Ectodermal cell (in vitro differentiated cells): ENCODE measurements around the gene ARRDC4.
"Not testable (repeated sequence)": the region's sequence is repeated elsewhere in the genome, so short reads cannot be mapped to it uniquely, and the experiment has no call there.

Experiments used
- H3K27ac ChIP-seq: 2 replicates; pipeline ENCODE4 v1.7.0; 2013; ENCODE audit warnings: mild to moderate bottlenecking, low read depth, low read length; ENCODE audit not compliant: insufficient read depth, poor library complexity, severe bottlenecking
- H3K27me3 ChIP-seq: 2 replicates; pipeline ENCODE4 v1.7.0; 2013; ENCODE audit warnings: mild to moderate bottlenecking, low read length; ENCODE audit not compliant: insufficient read depth, control insufficient read depth, poor library complexity, severe bottlenecking
- H3K36me3 ChIP-seq: one replicate; pipeline ENCODE4 v1.7.0; 2013; ENCODE audit warnings: low read length; ENCODE audit not compliant: control insufficient read depth, insufficient read depth
- H3K4me1 ChIP-seq: one replicate; pipeline ENCODE4 v1.7.0; 2013; ENCODE audit warnings: low read length; ENCODE audit not compliant: control insufficient read depth, insufficient read depth
- H3K4me3 ChIP-seq: 2 replicates; pipeline ENCODE4 v1.7.0; 2013; ENCODE audit warnings: low read depth, low read length, control low read depth; ENCODE audit not compliant: insufficient read depth
- H3K9me3 ChIP-seq: 2 replicates; pipeline ENCODE4 v1.7.0; 2013; ENCODE audit warnings: mild to moderate bottlenecking, low read length, moderate library complexity; ENCODE audit not compliant: control insufficient read depth
- WGBS, 2 experiments: methylation state at CpG; one replicate each; pipeline ENCODE4 v1.1.7; 2013; ENCODE audit warnings: missing lambda C conversion rate in 2 of 2; 5-methylcytosine and 5-hydroxymethylcytosine counted together

Gene ARRDC4

DNA sequence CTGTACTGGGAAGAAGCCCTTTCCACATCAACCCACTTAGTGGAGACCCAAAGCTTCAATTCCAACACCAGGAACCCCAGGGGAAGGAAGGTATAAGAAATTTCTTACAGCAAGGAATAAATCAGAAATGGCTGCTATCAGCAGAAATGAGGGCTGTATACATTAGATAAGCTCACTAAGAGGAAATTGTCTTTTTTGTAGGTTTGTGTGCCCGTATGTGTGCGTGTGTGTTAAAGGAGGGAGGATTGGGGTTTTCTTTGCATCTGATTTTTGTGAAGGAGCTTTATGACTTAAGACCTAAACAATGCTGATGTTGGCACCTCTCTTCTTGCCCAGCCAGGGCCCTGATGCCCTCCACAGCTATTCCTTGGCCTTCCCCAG is 18.6 kb downstream of the ARRDC4 start:
- Histone ChIP-seq H3K9me3 (no peaks in the 10 kb centered on the region), H3K36me3 (no peaks in the 10 kb centered on the region), H3K27ac (no peak overlapping the region), H3K4me3 (no peak overlapping the region), H3K27me3 (no peaks in the 10 kb centered on the region), H3K4me1 (no peaks in the 10 kb centered on the region)
- 97% methylated on average over 2 of the region's 2 CpGs for WGBS, 2 experiments

DNA sequence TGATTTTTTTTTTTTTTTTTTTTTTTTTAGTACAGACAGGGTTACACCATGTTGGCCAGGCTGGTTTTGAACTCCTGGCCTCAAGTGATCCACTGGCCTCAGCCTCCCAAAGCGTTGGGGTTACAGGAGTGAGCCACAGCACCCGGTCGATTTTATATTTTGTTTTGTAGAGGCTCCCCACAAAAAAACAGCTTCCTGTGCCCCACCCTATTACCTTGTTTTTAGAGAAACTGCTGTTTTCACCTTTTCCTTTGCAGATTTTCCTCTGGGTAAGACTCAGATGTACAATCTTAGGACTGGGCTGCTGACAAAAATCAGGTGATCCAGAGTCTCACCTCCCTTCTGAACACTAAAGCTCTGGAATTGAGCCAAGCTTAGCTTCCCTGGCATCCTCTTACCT is 20.6 kb downstream of the ARRDC4 start:
- no peaks in the 10 kb centered on the region for H3K4me1 ChIP-seq
- 94% methylated on average over 3 of the region's 3 CpGs for WGBS, 2 experiments
- H3K27me3 ChIP-seq = no peaks in the 10 kb centered on the region

DNA sequence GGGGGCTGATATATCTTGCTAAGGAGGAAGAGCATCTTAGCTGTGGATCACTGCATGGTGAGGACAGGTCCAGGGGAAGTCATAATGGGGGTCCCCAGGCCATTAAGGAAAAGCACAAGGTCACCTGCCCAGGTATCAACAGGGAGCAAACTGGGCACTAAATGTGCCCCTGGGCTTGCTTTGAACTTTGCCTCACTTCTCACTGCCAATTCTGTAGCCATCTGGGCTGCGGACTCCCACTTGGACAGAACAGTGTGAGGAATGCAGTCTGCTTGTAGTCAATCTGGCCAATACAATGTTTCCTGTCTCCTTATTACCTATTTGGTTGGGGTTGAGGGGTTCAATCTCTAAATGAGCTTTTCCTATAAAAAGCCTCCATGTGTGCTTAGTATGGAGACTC is 21.3 kb downstream of the ARRDC4 start:
- Histone ChIP-seq H3K9me3 (no peaks in the 10 kb centered on the region), H3K4me3 (no peak overlapping the region), H3K36me3 (no peaks in the 10 kb centered on the region), H3K27me3 (no peaks in the 10 kb centered on the region), H3K27ac (no peak overlapping the region), H3K4me1 (no peaks in the 10 kb centered on the region)
- 89 to 94% methylated on average over 1 of the region's 1 CpG for WGBS, 2 experiments

More for the DNA sequence above, 20.6 kb downstream of the ARRDC4 start:
- Histone ChIP-seq H3K9me3 (no peaks in the 10 kb centered on the region), H3K4me3 (no peak overlapping the region), H3K27ac (no peak overlapping the region), H3K36me3 (no peaks in the 10 kb centered on the region)

DNA sequence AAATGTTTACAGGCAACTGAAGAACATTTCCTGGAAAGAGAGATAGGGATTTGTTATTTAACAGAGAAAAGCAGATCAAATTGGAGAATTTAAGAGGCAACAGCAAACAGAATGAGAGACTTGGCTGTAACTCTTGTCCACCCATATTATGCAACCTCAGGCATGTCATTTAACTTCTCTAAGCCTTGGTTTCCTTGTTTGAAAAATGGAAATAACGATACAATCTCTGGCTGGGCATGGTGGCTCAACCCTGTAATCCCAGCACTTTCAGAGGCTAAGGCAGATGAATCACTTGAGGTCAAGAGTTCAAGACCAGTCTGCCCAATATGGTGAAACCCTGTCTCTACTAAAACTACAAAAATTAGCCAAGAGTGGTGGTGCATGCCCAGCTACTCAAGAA is 23.7 kb downstream of the ARRDC4 start:
- Histone ChIP-seq H3K27me3 (no peaks in the 10 kb centered on the region), H3K27ac (no peak overlapping the region), H3K4me1 (no peaks in the 10 kb centered on the region), H3K9me3 (peaks cover 2% of the 10 kb centered on the region), H3K36me3 (no peaks in the 10 kb centered on the region), H3K4me3 (no peak overlapping the region)
- 86 to 93% methylated on average over 1 of the region's 1 CpG for WGBS, 2 experiments

GRCh38 chr15:97985979-97986378 is 25.5 kb downstream of the ARRDC4 start:
- H3K27ac ChIP-seq, H3K27me3 ChIP-seq, H3K4me3 ChIP-seq, H3K36me3 ChIP-seq, H3K4me1 ChIP-seq, H3K9me3 ChIP-seq: not testable (repeated sequence)
- WGBS, 2 experiments = 84 to 89% methylated on average over 2 of the region's 2 CpGs

- H3K27ac ChIP-seq = no peak overlapping the region
- H3K4me1 ChIP-seq = no peaks in the 10 kb centered on the region
- WGBS, 2 experiments = 92 to 97% methylated on average over 2 of the region's 2 CpGs
- H3K4me3 ChIP-seq = no peak overlapping the region
- H3K36me3 ChIP-seq = no peaks in the 10 kb centered on the region
- no peaks in the 10 kb centered on the region for H3K27me3 ChIP-seq
- peaks cover 2% of the 10 kb centered on the region for H3K9me3 ChIP-seq
Observed at GRCh38 chr15:97986781-97987180, 26.3 kb downstream of the ARRDC4 start.

DNA sequence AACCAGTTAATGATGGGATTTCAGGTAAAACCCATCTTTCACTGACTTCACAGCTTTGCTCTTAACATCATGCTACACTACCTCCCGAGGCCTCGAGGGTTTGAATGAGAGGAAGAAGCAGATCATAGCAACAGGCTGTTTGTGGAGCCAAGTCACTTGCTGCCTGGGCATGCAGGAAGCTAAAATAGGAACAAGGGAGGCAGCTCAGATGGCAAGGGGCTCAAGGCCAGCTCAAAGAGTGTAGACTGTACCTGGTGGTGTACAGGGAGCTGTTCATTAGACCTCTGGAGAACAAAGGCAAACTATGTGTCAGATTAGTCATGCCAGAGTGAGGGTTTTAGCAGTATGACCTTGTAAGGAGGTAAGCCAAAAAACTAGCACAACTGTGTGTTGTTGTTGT is 28.8 kb downstream of the ARRDC4 start:
- Histone ChIP-seq H3K27ac (no peak overlapping the region), H3K27me3 (no peaks in the 10 kb centered on the region), H3K4me1 (no peaks in the 10 kb centered on the region), H3K4me3 (no peak overlapping the region), H3K9me3 (peaks cover 2% of the 10 kb centered on the region), H3K36me3 (no peaks in the 10 kb centered on the region)
- 98% methylated on average over 2 of the region's 2 CpGs for WGBS, 2 experiments

- WGBS, 2 experiments = 92 to 95% methylated on average over 3 of the region's 3 CpGs
- Histone ChIP-seq H3K27me3 (no peaks in the 10 kb centered on the region), H3K9me3 (no peaks in the 10 kb centered on the region)
Observed at GRCh38 chr15:97991972-97992541, 31.6 kb downstream of the ARRDC4 start.

DNA sequence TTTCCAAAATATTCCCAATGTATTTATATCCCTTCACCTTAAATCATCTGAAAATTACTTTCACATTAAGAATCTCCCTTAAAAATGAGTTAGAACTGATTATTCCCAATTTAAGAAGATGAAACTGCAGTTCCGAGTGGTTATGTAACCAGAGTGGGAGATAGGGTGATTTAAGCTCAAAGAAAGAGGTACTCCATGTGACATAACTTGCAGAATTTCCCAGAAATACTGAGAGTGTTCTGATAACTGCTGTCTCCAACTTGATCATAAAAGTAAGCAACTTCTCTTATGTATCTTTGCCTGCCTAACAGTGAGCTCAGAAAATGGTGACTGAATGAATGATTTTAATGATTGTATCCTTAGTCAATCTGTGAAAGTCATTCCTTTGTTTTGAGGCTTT is 32.3 kb downstream of the ARRDC4 start:
- Histone ChIP-seq H3K4me3 (no peak overlapping the region), H3K27me3 (no peaks in the 10 kb centered on the region), H3K4me1 (no peaks in the 10 kb centered on the region), H3K36me3 (no peaks in the 10 kb centered on the region), H3K9me3 (no peaks in the 10 kb centered on the region), H3K27ac (no peak overlapping the region)
- 96 to 100% methylated on average over 1 of the region's 1 CpG for WGBS, 2 experiments

More at GRCh38 chr15:97991972-97992541, 31.6 kb downstream of the ARRDC4 start:
- H3K27ac ChIP-seq = no peak overlapping the region
- H3K36me3 ChIP-seq = no peaks in the 10 kb centered on the region
- no peaks in the 10 kb centered on the region for H3K4me1 ChIP-seq
- no peak overlapping the region for H3K4me3 ChIP-seq

DNA sequence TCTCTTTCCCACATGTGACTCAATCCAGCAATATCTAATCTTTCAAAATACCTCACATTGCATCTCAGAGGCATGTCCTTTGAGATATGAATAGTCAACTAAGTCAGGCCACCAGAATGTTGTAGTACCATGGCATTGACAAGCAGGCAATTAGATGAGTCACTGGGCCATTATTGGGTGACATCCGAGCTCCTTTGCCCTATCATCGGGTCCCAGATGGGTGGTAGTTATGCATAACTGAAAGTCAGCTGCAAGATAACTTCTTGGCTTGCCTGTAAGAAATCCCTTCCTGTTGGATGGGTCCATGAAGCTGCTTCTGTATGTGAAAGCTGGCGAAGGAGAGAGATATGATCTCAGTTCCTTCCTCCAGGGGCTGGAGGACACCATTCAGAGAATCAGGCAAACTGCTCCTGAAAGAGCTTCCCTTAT is 32.8 kb downstream of the ARRDC4 start:
- 91 to 94% methylated on average over 3 of the region's 3 CpGs for WGBS, 2 experiments
- H3K27ac ChIP-seq = no peak overlapping the region
- H3K4me1 ChIP-seq = no peaks in the 10 kb centered on the region
- H3K36me3 ChIP-seq = no peaks in the 10 kb centered on the region
- no peaks in the 10 kb centered on the region for H3K9me3 ChIP-seq
- H3K27me3 ChIP-seq = no peaks in the 10 kb centered on the region
- H3K4me3 ChIP-seq = no peak overlapping the region

DNA sequence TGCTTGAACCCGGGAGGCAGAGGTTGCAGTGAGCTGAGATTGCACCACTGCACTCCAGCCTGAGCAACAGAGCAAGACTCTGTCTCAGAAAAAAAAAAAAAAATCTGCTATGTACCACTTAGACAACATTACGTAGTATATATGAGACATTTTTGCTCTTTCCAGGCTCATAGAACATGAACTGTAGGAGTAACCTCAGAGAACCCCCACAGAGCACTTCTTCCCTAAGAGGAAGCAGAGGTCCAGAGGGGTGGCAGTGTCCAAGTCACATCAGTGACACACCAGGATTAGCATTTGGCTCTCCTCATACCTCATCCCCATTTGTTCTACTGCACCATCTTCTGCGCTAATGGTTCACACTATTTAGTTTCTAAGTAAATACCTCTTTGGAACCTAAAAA is 33.7 kb downstream of the ARRDC4 start:
- no peaks in the 10 kb centered on the region for H3K9me3 ChIP-seq
- 94 to 97% methylated on average over 3 of the region's 3 CpGs for WGBS, 2 experiments
- no peak overlapping the region for H3K27ac ChIP-seq
- no peaks in the 10 kb centered on the region for H3K4me1 ChIP-seq
- H3K4me3 ChIP-seq = no peak overlapping the region
- no peaks in the 10 kb centered on the region for H3K27me3 ChIP-seq
- no peaks in the 10 kb centered on the region for H3K36me3 ChIP-seq
